NCI-H2107 treated with DMSO at 0.1 percent for 48 hours (cell line): ENCODE results near the gene USF1.
"Not testable (repeated sequence)": the region's sequence is repeated elsewhere in the genome, so short reads cannot be mapped to it uniquely, and the experiment has no call there.

ENCODE experiments used
- DNase-seq: peaks from one replicate; lab custom pipeline; 2025; ENCODE audit not compliant: unreplicated experiment; lab: John Stamatoyannopoulos, UW

The USF1 gene

DNA sequence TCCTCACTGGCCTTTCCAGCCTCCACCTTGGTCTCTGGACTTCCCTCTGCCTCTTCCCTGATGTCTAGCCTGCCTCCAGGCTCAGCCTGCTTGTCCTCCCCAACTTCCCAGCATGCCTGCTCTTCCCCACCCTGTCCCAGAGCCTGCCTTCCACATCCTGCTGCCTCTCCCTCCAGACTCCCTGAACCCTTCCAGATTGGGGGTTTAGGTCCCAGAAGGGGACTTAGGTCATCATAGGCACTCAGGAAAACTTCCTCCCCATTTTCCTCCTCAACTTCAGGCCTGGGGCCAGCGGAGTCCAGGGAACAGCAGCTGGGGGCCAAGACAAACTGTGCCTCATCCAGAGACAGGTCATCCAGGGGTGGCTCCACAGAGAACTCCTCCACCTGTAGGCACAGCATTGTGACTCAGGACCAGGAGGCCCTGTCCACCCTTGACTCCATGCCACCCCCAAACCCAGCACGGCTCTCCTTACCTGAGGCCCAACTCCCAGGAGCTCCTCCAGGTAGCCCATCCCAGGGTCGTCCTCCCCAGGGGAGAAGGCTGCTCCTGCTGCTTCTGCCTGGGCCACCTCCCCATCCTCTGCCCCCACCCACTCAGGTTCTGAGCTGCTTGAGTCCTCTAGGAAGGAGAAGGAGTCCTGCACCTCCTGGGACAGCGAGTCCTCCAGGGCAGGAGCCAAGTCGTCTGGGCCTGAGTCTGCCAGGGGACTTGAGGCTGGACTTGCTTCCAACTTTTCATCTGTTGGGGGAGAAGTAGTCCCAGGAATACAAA, 3.4 kb upstream of the USF1 start:
- no peak for DNase-seq

DNA sequence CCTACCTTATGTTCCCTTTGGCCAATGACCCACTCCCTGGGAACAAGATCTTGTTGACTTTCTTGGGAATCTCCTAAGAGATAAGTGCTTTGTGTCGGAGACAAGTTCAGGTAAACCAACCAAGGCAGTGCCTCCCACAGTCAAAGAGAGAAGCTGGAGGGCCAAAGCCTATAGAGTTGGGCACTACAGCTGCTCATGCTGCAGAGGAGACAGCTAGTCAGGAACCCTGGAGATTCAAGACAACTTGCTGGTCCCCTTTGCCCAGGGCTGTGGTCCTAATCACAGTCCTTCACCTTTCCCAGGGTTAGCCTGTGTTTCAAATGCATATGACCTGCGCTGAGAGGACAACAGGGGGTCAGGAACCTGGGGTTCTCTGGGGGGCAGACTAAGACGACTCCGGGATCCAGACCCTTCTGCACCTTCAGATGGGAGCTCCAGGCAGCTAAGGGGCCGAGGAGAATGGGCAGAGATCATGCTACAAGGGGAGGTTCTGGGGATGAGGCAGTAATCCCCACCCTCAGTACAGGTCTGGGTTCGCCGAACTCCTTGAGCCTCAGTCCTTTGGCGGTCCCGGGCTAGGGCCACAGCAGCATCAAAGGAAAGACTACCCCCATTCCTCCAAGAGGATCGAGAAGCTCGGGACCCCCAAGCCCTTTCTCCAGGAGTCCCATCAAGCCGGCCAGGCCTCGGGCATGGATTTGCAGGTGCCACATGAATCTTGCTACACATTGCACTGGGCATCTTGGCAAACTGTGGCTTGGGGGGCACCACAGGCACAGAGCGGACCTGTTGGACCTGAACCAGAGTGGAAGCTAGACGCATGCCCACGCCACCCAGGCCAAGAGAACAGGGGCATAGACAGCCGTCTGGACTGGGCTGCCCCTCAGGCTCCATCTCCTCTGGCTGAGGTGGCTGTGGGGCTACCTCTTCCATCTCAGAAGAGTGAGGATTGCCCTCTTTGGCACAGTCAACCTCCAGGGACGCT, 2.0 kb upstream of the USF1 start:
- DNase-seq = no peak

DNA sequence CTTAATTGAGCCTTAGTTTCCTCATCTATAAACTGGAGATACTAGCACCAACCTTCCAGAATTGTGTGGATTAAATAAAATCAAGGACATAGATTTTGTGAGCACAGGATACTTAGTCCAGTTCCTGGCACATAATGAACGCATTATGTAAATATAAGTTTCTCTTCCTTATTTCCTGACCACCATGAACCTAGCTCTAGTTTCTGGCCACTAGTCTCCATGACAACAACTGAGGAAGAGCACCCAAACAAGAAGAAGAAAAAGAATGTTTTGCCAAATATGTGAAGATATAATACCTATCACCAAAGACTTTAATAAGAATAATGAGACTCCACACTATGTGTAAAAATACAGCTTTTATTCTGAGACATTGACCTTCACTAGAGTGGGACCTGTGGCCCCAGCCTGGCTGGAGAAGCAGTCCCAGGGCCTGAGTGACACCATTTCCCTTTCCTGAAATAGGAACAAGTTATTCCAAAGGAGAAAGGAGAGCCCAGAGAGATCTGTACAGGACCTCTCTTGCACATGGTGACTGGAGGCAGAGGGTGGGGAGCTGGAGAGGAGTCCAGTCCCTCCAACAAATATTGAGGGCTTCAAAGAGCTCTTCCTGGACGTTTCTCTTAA, 940 bp upstream of the USF1 start:
- DNase-seq = no peak

DNA sequence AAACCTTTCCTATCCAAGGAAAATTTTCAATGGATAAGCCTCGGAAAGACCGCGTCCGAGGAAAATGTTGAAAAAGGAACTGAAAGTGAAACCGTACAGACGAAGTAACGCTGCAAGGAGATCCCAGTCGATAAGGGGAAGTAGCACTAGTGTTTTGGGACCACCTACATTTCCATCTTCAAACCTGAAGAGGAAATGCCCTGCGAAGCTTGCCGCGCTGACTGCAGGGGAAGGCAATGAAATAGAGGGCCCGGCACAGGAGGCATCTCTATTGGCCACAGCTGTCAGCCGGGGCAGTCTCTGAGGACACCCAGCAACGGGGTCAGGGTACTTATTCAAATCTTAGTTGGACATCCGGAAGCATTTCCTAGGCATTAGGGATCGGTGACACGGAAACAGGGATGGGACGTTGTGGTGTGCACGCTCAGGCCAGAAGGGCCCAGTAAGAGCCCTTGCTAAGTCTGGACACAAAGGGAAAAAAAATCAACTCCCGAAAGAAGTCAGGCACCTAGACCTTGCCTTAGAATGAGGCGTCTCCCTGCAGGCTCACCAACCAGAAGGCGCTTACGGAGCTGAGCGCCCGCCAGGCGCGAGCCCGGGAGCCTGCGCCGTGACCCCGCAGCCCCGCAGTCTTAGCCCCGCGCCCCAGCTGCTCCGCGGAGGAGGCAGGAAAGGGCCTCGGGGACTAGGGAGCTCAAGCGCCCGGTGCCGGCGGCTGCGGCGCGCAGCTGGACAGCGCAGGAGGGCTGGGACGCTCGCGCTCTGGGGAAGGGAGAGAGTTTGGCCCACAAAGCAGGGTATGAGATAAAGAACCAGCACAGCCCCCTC, 655 bp downstream of the USF1 start:
- DNase-seq = peak; percentile 74

DNA sequence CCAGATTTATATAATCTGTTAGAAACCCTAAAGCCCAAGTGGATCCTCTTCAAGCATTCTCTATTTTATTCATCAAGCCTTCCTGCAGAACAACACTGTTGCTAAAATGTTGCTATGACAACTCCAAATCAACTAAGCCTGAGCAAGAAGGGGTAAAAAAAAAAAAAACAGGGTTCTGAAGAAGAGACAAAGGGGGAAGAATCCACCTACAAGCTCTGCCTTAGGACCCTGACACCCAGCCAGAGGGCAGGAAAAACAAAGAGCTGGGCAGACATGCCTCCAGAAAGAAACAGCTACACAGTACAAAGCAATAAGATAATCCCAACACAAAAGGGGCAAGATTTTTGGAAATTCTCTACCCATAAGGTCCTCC, 1.3 kb downstream of the USF1 start:
- DNase-seq = no peak

DNA sequence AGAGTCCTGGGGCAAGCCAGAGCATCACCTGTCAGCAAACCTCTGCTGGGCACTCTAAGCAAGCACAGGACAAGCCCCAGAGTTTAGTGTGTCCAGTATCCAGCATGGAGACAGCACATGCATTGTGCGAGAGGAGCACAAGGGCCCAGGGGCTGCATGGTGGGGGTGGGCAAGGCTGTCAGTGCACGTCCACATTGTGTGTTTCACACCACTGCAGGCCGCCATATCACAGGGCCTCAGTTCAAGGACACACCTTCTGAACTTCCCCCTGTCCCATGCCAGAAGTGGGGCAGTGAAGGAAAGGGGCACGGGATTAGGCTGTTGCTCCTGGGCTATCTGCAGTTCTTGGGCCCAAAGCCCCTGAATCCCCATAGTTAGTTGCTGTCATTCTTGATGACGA, 6.2 kb downstream of the USF1 start:
- DNase-seq = no peak

DNA sequence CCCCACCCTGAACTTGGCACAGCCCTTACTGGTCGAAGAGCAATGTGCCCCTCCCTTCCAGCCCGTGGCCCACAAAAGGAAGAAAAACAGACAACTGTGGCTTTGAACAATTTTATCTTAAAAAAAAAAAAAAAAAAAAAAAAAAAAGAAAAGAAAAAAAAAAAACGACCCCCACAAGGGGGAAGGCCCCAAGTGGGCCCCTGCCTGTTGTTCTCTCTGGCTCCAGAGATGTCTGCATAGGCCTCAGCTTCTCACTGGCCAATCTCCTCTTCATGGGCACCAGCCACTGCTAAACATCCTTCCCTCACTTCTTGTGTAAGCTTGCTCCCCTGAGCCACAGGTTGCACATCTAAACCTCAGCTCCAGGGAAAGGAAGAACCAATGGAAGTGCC, 6.6 kb downstream of the USF1 start:
- no peak for DNase-seq

DNA sequence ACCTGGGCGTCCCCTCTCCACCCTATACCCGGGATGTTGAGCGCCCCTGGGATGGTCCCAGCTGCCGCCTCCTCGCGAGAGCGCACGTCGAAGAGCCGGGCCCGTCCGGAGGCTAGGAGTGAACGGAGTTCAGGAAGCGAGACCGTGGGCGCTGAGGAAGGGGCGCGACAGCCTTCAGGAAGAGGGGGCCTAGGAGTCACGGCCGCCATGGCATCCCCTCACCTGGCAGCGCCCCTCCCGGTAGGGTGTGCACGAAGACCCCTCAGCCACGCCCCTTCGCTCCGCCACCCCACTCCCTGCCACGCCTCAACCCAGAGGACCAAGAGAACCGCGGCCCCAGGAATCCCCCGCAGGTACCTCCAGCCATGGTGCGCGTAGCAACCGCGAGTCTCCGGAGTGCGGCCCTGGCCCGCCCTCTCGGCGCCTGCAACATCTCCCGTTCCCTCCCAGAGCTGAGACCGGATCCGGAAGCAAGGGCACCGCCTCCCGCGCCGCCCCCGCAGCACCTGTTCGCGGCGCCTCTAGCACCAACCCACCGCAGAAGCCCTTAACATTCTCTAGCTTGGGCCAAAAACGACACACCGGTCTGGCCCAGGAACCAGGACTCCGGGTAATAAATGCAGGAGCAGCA, 7.1 kb downstream of the USF1 start, which contains the start of gene TSTD1:
TSTD1 (minus strand) TSS at position 442 of the 631 bp plus-strand sequence; CDS start at position 367, 75 bp downstream.
- peak; percentile 61 for DNase-seq

DNA sequence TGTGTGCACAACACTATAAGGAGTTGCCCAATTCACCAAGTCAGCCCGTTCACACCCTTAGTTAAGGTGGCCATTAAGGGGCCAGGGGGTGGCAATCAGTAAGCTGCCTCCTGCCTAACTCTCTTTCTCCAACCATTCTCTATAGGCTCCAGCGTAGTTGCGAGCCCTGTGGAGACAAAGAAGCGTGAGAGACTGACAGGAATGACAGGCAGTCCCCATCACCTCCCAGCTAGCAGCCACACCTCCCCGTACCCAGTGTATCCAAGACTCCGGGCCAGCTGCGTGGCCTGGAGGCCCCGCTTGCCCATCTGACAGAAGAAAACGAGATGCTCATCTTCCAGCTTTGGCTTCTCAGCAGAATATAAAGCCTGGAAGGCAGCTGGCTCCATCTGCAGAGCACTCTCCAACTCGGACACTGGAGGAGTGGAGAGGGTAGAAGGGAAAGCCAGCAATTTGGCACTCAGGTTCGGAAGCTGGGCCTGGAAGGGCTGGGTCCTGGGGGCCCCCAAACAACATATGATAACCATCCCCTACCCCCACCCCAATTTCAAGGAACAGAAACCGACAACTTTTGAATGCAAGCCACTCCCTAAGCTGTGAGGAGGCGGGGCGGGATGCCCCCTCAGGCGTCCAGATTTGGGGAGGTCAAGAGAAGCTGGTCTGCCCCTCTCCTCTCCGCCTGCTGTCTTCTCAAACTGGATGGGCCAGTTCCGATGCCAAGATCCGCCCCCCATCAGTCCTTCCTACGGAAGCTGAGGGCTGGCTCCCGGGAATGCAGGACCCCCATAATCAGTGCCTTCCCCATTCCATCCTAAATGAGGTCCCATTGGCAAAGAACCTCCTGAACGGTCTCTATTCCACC, 7.9 kb downstream of the USF1 start:
- no peak for DNase-seq

DNA sequence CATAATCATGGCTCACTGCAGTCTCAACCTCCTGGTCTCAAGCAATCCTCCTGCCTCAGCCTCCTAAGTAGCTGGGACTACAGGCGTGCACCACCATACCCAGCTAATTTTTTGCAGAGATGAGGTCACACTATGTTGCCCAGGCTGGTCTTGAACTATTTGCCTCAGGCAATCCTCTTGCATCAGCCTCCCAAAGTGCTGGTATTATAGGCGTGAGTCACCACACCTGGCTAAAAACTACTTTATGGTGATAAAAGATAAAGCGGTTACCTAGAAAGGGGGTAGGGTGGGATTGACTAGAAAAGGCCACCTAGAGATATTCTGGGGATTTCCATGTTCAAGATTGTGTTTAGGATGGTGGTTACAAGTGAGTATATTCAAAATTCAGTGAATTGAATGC, 12.0 kb downstream of the USF1 start:
- DNase-seq = no peak

DNA sequence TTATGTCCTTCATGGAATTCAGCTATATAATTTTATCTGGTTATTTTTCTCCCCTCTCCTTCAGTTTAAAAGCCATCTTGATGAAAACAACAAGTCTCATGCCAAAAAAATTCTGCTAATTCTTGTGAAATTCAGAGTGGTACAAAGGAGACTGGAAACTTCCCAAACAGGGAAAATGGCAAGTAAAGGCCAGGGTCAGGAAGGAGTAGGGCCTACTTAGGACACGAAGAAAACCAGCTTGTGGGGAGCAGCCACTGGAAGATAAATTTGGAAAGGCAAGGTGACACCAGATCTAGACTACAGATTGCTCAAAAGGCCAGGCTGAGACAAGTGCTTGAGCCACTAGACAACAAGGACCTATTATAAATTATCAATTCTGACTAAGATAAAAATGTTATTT, 13.4 kb downstream of the USF1 start:
- no peak for DNase-seq

DNA sequence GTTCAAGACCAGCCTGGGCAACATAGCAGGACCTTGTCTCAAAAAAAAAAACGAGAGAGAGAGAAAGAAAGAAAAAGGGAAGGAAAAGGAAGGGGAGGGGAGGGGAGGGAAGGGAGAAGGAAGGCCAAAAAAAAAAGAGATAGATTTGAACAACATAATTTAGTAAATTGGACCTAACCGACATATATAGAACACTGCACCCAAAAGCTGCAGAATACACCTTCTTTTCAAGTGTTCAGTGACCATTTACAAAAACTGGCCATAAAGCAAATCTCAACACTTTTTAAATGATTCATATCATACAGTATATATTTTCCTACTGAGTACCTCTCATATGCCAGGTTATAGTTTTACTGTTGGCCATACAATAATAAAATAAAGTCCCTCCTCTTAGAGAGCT, 13.9 kb downstream of the USF1 start:
- DNase-seq = no peak

DNA sequence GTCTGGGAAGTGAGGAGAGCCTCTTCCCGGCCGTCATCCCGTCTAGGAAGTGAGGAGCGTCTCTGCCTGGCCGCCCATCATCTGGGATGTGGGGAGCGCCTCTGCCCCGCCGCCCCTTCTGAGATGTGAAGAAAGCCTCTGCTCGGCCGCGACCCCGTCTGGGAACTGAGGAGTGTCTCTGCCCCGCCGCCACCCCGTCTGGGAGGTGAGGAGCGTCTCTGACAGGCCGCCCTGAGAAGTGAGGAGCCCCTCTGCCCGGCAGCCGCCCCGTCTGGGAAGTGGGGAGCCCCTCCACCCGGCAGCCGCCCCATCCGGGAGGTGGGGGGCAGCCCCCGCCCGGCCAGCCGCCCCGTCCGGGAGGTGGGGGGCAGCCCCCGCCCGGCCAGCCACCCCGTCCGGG, 16.3 kb downstream of the USF1 start:
- DNase-seq = not testable (repeated sequence)

DNA sequence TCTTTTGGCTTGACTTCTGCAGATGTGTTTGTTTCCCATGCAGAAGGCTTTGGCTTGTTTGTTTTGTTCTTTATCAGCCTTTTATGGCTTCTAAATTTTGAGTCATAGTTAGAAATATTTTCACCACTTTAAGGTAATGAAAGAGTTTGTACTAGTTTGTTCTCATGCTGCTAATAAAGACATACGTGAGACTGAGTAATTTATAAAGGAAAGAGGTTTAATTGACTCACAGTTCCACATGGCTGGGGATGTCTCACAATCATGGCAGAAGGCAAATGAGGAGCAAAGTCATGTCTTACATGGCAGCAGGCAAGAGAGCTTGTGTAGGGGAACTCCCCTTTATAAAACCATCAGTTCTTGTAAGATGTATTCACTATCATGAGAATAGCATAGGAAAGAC, 18.8 kb downstream of the USF1 start:
- DNase-seq = not testable (repeated sequence)

DNA sequence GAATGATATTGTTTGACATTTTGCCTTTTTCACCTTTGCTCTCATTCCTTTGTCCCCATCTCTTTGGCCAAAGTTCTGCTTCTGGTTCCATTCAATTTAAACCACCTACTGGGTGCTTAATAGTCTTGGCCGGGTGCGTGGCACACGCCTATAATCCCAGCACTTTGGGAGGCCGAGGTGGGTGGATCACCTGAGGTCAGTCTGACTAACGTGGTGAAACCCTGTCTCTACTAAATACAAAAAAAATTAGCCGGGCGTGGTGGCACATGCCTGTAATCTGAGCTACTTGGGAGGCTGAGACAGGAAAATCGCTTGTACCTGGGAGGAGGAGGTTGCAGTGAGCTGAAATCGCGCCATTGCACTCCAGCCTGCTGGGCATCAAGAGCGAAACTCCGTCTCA, 23.3 kb downstream of the USF1 start:
- not testable (repeated sequence) for DNase-seq

DNA sequence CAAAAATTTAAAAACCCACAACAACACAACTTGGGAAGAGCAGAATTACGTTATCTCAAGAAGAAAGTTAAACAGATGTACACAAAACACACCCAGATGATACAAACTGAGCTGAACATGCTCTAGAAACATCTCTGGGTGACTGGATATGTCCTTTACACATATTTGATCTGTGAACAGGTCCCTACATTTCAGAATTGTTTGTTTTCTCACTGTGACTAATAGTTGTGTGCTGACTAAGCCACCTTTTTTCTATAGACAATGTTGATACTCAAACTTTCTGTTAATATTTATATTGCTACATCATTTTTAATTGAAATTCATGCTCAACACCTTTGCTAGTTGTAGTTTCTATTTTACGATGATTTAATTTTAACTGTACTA, 23.8 kb downstream of the USF1 start:
- DNase-seq = no peak

DNA sequence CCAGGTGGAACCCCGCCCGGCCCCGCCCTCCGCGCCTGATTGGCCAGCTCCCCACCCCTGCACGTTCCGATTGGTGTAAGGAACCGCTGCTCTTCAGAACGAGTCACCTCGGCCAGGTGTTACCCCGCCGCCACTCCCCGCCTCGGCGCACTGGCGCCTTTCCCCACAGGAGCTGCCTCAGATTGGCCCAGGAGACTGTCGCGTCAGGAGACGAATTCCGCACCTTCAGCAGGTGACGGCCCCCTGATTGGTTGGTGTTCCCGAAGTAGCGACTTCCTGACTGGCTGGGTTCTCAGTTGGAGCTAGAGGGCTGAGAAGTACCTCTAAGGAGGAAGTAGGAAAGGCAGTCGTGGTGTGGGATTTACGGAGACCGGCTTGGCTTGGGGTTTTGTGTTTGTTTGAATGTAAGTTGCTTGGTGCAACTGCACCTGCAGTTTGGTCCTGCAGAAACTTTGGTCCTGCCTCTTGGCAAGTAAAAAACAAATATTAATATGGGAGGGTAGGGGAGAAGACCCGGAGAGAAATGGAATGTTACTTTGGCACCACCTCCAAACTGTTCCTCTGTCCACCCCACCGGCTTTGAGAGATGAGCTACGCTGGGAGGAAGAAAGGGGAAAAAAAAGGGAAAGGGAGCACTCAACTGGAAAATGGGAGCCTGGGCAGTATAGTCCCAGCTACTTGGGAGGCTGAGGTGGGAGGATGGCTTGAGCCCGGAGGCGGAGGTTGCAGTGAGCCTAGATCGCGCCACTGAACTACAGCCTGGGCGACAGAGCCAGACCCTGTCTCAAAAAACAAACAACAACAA, 24.4 kb downstream of the USF1 start:
- DNase-seq = peak; percentile 98

DNA sequence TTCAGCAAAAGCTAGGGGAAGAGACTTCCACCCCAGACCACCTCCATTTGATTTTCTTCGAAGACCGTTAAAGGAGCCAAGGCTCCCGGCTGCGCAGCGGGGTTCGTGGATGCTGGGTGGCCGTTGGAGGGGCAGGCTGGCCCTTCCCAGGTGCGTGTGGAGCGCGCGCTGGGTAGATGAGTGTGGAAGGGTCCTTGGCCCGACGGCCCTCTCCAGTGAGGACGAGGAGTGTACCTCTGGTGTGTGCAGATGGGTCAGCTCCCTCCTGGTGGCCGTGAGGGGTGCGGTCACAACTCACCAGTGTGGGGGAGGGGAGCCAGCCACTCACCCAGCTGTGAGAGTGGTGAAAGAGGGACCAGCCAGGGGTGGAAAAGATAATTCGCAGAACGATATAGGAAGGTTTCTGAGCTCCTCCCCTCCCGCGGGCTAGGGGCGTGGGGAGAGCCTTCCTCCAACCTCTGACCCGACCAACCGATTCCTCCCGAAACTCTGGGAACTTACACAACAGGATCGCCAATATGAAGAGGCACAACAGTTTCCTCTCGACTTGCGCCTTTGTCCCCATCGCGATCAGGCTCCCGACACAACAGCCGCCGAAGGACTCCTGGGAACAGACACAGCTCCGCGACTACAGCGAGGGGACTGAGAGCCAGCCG, 25.1 kb downstream of the USF1 start, which contains the start of gene F11R:
F11R (minus strand) TSS at position 644 of the 656 bp plus-strand sequence; CDS start at position 565, 79 bp downstream.
- DNase-seq = no peak
